Breast epithelium (tissue), 4 donors: ENCODE results near the gene SOS2. TPM values are rescaled to one million over a fixed set of nuclear protein-coding genes. Genes with fewer than 3 reads are reported as not detected.
"Not testable (repeated sequence)": the region's sequence is repeated elsewhere in the genome, so short reads cannot be mapped to it uniquely, and the experiment has no call there.

Experiments used
- DNase-seq, 2 donors: peaks; one replicate each; pipeline ENCODE4 v3.0.0-alpha.2; 2019; ENCODE audit warnings: low spot score in 2 of 2
- H3K27ac ChIP-seq, 2 donors: fragments of 200-600 bp; sonication (generic) in 1 of 2; one replicate each; pipeline ENCODE4 v1.5.1; 2016 to 2019; ENCODE audit warnings: mild to moderate bottlenecking in 1 of 2
- H3K27me3 ChIP-seq, 2 donors: fragments of 200-600 bp; sonication (generic) in 1 of 2; one replicate each; pipeline versions ENCODE4 v1.5.1 to v1.6.0; 2017 to 2019; ENCODE audit warnings: control low read depth in 1 of 2, mild to moderate bottlenecking in 1 of 2
- H3K36me3 ChIP-seq: fragments of 200-600 bp; one replicate; pipeline ENCODE4 v1.5.1; 2019
- H3K4me1 ChIP-seq, 2 donors: fragments of 200-600 bp; sonication (generic); one replicate each; pipeline ENCODE4 v1.5.1; 2016 to 2019; ENCODE audit warnings: control low read depth in 1 of 2
- H3K4me3 ChIP-seq, 3 donors: fragments of 200-600 bp; sonication (generic); 1 replicate in 2 of 3; 2 replicates in 1 of 3; pipeline ENCODE4 v1.5.1; 2016 to 2019; ENCODE audit warnings: mild to moderate bottlenecking in 3 of 3, moderate library complexity in 2 of 3
- H3K9me3 ChIP-seq, 2 donors: fragments of 200-600 bp; sonication (generic) in 1 of 2; one replicate each; pipeline ENCODE4 v1.5.1; 2016 to 2019; ENCODE audit warnings: control low read depth in 1 of 2
- CTCF ChIP-seq, 3 donors: fragments of 450-650 bp; IDR thresholded peaks; one replicate each; pipeline ENCODE4 v1.5.1; 2016 to 2017; ENCODE audit warnings: antibody characterized with exemption in 3 of 3, mild to moderate bottlenecking in 3 of 3, moderate library complexity in 3 of 3
- POLR2A ChIP-seq: fragments of 450-650 bp; IDR thresholded peaks from one replicate; pipeline ENCODE4 v1.6.1; 2016; ENCODE audit warnings: antibody characterized with exemption, mild to moderate bottlenecking, moderate library complexity
- POLR2AphosphoS5 ChIP-seq, 3 donors: sonication (generic); formaldehyde crosslinking; IDR thresholded peaks; one replicate each; pipeline ENCODE4 v1.6.1; 2017; ENCODE audit warnings: antibody characterized with exemption in 3 of 3
- intact Hi-C: fragments of 100-400 bp; cut with DNase I; formaldehyde crosslinking; loops from one replicate; pipeline ENCODE4 v1.15.1; 2023; ENCODE audit warnings: low total_unique reads
- total RNA-seq, 3 donors: library from RNA; depleted of rRNA; stranded (reverse); fragments of >200 nt; gene quantifications; one replicate each; pipeline ENCODE4 v1.1.0, GENCODE V29; 2016

Gene SOS2
- total RNA-seq, 3 donors from 2014 or later: 35.7 to 54.3 (median 37.4) TPM

GRCh38 chr14:50198499-50198898 lies 32.9 kb downstream of the SOS2 start:
- Histone ChIP-seq H3K9me3 (no peaks in the 10 kb centered on the region), H3K4me3 (no peak overlapping the region), H3K27ac (no peak overlapping the region), H3K4me1 (no peaks in the 10 kb centered on the region), H3K27me3 (no peaks in the 10 kb centered on the region), H3K36me3 (no peaks in the 10 kb centered on the region)
- TF ChIP-seq POLR2AphosphoS5 (IDR thresholded peaks at IDR 0.05) (no peak), POLR2A (no peak), CTCF (IDR thresholded peaks at IDR 0.05) (no peak)
- DNase-seq: no peak
- intact Hi-C loops: no loop called here

- Histone ChIP-seq H3K27me3 (no peaks in the 10 kb centered on the region), H3K9me3 (no peaks in the 10 kb centered on the region), H3K4me3 (no peak overlapping the region), H3K36me3 (no peaks in the 10 kb centered on the region), H3K27ac (no peak overlapping the region), H3K4me1 (no peaks in the 10 kb centered on the region)
- DNase-seq: no peak
- intact Hi-C loops: no loop called here
- no peak for TF ChIP-seq CTCF (IDR thresholded peaks at IDR 0.05)
- no peak for TF ChIP-seq POLR2A
- TF ChIP-seq POLR2AphosphoS5 (IDR thresholded peaks at IDR 0.05): no peak
Measured at GRCh38 chr14:50191499-50191898, 39.9 kb downstream of the SOS2 start.

GRCh38 chr14:50186107-50186506 lies 45.3 kb downstream of the SOS2 start:
- Histone ChIP-seq H3K36me3 (no peaks in the 10 kb centered on the region), H3K4me1 (no peaks in the 10 kb centered on the region), H3K4me3 (no peak overlapping the region), H3K27me3 (no peaks in the 10 kb centered on the region), H3K27ac (no peak overlapping the region), H3K9me3 (no peaks in the 10 kb centered on the region)
- no peak for DNase-seq
- intact Hi-C loops: no loop called here
- TF ChIP-seq POLR2A (no peak), CTCF (IDR thresholded peaks at IDR 0.05) (no peak), POLR2AphosphoS5 (IDR thresholded peaks at IDR 0.05) (no peak)

DNA sequence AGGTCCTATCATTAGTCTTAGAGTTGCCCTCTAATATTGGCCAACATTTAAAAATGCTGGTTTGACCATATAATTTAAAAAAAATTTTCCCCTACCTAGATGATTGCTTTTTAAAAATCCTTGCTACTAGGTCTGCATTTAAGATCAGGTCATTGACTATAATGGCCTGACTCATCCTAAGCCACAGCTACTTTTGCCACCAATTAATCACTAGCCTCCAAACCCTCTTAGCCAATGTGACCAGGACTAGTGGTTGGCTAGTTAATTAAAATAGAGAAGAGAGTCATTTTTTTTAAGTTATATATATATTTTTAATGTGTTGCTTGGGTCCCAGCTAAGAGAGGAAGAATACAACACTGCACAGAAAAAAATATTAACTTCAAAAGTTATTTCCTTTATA lies 57.5 kb downstream of the SOS2 start:
- TF ChIP-seq POLR2AphosphoS5 (IDR thresholded peaks at IDR 0.05) (no peak), POLR2A (no peak), CTCF (IDR thresholded peaks at IDR 0.05) (no peak)
- no peak for DNase-seq
- Histone ChIP-seq H3K9me3 (no peaks in the 10 kb centered on the region), H3K27me3 (no peaks in the 10 kb centered on the region), H3K4me3 (no peak overlapping the region), H3K27ac (no peak overlapping the region), H3K4me1 (no peaks in the 10 kb centered on the region), H3K36me3 (no peaks in the 10 kb centered on the region)
- intact Hi-C loops: no loop called here

DNA sequence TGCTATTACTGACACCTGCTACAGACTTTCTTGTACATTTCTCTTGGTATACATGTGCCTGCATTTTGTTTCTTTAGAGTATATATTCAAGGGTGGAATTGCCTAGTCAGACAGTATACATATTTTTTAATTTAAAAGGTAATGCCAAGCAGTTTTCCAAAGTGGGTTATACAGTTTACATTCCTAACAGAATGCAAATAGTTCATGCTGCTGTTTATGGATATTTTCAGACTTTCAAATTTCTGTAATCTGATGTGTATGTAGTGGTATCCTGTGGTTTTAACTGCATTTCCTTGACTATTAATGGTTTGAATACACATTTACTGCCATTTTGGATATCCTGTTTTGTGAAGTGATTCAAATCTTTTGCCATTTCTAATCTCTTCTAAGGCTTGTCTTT lies 59.5 kb downstream of the SOS2 start:
- intact Hi-C loops: no loop called here
- no peaks in the 10 kb centered on the region for H3K36me3 ChIP-seq
- H3K4me1 ChIP-seq: no peaks in the 10 kb centered on the region
- TF ChIP-seq CTCF (IDR thresholded peaks at IDR 0.05) (no peak), POLR2AphosphoS5 (IDR thresholded peaks at IDR 0.05) (no peak), POLR2A (no peak)
- no peak overlapping the region for H3K27ac ChIP-seq
- no peak for DNase-seq
- no peaks in the 10 kb centered on the region for H3K27me3 ChIP-seq
- no peak overlapping the region for H3K4me3 ChIP-seq
- H3K9me3 ChIP-seq: no peaks in the 10 kb centered on the region

DNA sequence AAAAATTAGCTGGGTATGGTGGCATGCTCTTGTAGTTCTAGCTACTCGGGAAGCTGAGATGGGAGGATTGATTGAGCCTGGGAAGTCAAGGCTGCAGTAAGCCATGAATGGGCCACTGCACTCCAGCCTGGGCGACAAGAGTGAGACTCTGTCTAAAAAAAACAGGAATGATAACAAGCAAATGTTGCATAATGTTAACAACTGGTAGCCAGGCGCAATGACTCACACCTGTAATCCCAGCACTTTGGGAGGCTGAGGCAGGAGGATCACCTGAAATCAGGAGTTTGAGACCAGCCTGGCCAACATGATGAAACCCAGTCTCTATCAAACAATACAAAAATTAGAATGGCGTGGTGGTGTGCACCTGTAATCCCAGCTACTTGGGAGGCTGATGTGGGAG lies 64.0 kb downstream of the SOS2 start:
- H3K9me3 ChIP-seq, H3K4me3 ChIP-seq, H3K27ac ChIP-seq, H3K27me3 ChIP-seq, intact Hi-C loops, H3K4me1 ChIP-seq, DNase-seq, H3K36me3 ChIP-seq: not testable (repeated sequence)
